HL-60 (cell line): Measurements from ENCODE around the gene PAX1.

Experiments used
- DNase-seq, 2 experiments: peaks; one replicate each; pipeline ENCODE4 v3.0.0-alpha.2; 2010 to 2020; ENCODE audit warnings: low read depth in 1 of 2, low spot score in 1 of 2
- H3K27ac ChIP-seq: fragments of 250-450 bp; sonication (Bioruptor Pico); replicated peaks from 2 replicates; pipeline ENCODE4 v1.5.1; 2020; ENCODE audit warnings: mild to moderate bottlenecking, moderate library complexity
- H3K27me3 ChIP-seq: fragments of 250-450 bp; sonication (Bioruptor Pico); 2 replicates; pipeline ENCODE4 v1.5.1; 2021; ENCODE audit warnings: mild to moderate bottlenecking, moderate library complexity; ENCODE audit not compliant: insufficient read depth, poor library complexity, severe bottlenecking
- H3K4me3 ChIP-seq: replicated peaks from 2 replicates; pipeline ENCODE4 v1.5.1; 2011; ENCODE audit warnings: mild to moderate bottlenecking, control low read depth, low read length; ENCODE audit not compliant: insufficient read depth
- CTCF ChIP-seq: IDR thresholded peaks from one replicate; pipeline ENCODE4 v1.5.1; 2011; ENCODE audit warnings: low read length, control low read depth, inconsistent platforms; ENCODE audit not compliant: insufficient read depth
- GABPA ChIP-seq: IDR thresholded peaks from 2 replicates; pipeline ENCODE4 v1.6.1; 2012; ENCODE audit warnings: low read depth
- POLR2AphosphoS5 ChIP-seq: IDR thresholded peaks from 2 replicates; pipeline ENCODE4 v1.6.1; 2012; ENCODE audit warnings: low read depth
- SPI1 ChIP-seq: IDR thresholded peaks from 2 replicates; pipeline ENCODE4 v1.6.1; 2012; ENCODE audit warnings: low read depth, mild to moderate bottlenecking, borderline replicate concordance
- TF ChIP-seq, protein P1 (sequence below): IDR thresholded peaks from 2 replicates; pipeline ENCODE4 v1.6.1; 2012; ENCODE audit warnings: low read depth; ENCODE audit not compliant: insufficient replicate concordance

Gene PAX1

GRCh38 chr20:21719592-21720214 lies 14.2 kb downstream of the PAX1 start:
- Histone ChIP-seq H3K4me3 (no peak overlapping the region), H3K27me3 (peaks cover 22% of the 10 kb centered on the region), H3K27ac (no peak overlapping the region)
- TF ChIP-seq SPI1 (no peak), CTCF (peak; percentile 35), GABPA (no peak), POLR2AphosphoS5 (no peak)
- TF ChIP-seq, protein P1, sequence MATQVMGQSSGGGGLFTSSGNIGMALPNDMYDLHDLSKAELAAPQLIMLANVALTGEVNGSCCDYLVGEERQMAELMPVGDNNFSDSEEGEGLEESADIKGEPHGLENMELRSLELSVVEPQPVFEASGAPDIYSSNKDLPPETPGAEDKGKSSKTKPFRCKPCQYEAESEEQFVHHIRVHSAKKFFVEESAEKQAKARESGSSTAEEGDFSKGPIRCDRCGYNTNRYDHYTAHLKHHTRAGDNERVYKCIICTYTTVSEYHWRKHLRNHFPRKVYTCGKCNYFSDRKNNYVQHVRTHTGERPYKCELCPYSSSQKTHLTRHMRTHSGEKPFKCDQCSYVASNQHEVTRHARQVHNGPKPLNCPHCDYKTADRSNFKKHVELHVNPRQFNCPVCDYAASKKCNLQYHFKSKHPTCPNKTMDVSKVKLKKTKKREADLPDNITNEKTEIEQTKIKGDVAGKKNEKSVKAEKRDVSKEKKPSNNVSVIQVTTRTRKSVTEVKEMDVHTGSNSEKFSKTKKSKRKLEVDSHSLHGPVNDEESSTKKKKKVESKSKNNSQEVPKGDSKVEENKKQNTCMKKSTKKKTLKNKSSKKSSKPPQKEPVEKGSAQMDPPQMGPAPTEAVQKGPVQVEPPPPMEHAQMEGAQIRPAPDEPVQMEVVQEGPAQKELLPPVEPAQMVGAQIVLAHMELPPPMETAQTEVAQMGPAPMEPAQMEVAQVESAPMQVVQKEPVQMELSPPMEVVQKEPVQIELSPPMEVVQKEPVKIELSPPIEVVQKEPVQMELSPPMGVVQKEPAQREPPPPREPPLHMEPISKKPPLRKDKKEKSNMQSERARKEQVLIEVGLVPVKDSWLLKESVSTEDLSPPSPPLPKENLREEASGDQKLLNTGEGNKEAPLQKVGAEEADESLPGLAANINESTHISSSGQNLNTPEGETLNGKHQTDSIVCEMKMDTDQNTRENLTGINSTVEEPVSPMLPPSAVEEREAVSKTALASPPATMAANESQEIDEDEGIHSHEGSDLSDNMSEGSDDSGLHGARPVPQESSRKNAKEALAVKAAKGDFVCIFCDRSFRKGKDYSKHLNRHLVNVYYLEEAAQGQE, result no peak
- peak; percentile 13 to 54 for DNase-seq

- DNase-seq, result no peak
- Histone ChIP-seq H3K27ac (no peak overlapping the region), H3K4me3 (no peak overlapping the region), H3K27me3 (no peaks in the 10 kb centered on the region)
- TF ChIP-seq POLR2AphosphoS5 (no peak), SPI1 (no peak), GABPA (no peak), CTCF (no peak)
- TF ChIP-seq, protein P1, result no peak
These were observed 20.4 kb downstream of the PAX1 start for GRCh38 chr20:21725892-21726291.

DNA sequence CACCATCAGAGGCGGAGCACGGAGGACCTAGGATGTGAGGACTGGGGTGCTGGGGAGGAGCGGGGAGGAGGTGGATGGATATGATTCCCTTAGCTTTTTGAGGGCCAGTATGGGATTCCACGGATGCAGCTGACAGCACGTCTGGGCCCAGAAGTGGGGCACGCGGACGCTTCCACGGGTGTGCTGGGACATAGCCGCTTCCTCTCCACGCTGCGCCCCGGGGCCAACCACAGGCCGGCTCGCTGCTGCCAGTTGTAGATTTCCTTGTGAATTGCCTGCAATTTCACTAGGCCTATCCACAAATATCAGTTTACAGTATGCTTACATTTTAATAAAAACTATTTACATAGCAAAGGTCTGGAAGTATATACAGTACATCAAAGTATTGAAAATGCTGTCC lies 23.9 kb downstream of the PAX1 start:
- DNase-seq, result no peak
- no peaks in the 10 kb centered on the region for H3K27me3 ChIP-seq
- H3K27ac ChIP-seq, result no peak overlapping the region
- H3K4me3 ChIP-seq, result no peak overlapping the region
- TF ChIP-seq CTCF, result no peak
- no peak for TF ChIP-seq GABPA
- TF ChIP-seq, protein P1, result no peak
